Measurements from ENCODE around the gene OR2M4.

GRCh38 chr1:248187363-248187762, 43.9 kb upstream of the OR2M4 start:
- TF ChIP-seq CTCF (conservative IDR thresholded peaks at IDR 0.05; ENCODE audit: low read length) (no peak), EZH2phosphoT487 (IDR thresholded peaks at IDR 0.05; ENCODE audit: borderline replicate concordance) (no peak)
